Measurements from ENCODE around the gene HS6ST1.
A peak's percentile ranks its signal among the peaks of the same experiment; 100 is the strongest.
"Not testable (repeated sequence)": the region's sequence is repeated elsewhere in the genome, so short reads cannot be mapped to it uniquely, and the experiment has no call there.

Gene HS6ST1

GRCh38 chr2:128261245-128262128 is 57.2 kb downstream of the HS6ST1 start:
- Histone ChIP-seq H3K36me3 (ENCODE audit: control insufficient read depth, insufficient read depth, low read length) (no peaks in the 10 kb centered on the region), H3K4me3 (ENCODE audit: extremely low read depth, insufficient read depth, low read length, poor library complexity, severe bottlenecking) (no peak overlapping the region), H3K9me3 (ENCODE audit: control insufficient read depth, low read length) (no peaks in the 10 kb centered on the region), H3K27ac (ENCODE audit: low read depth, low read length, severe bottlenecking) (peak overlapping the region; percentile 96), H3K4me1 (ENCODE audit: control insufficient read depth, insufficient read depth, low read length, poor library complexity, severe bottlenecking) (peaks cover 19% of the 10 kb centered on the region)
- WGBS, 2 experiments (ENCODE audit: insufficient coverage in 2 of 2) = 74 to 79% methylated on average over 20 to 21 of the region's 26 CpGs

GRCh38 chr2:128260239-128261138 is 58.2 kb downstream of the HS6ST1 start:
- peaks cover 19% of the 10 kb centered on the region for H3K4me1 ChIP-seq (ENCODE audit: control insufficient read depth, insufficient read depth, low read length, poor library complexity, severe bottlenecking)
- no peak overlapping the region for H3K4me3 ChIP-seq (ENCODE audit: extremely low read depth, insufficient read depth, low read length, poor library complexity, severe bottlenecking)
- H3K9me3 ChIP-seq (ENCODE audit: control insufficient read depth, low read length) = no peaks in the 10 kb centered on the region
- 24 to 25% methylated on average over 22 to 23 of the region's 24 CpGs for WGBS, 2 experiments (ENCODE audit: insufficient coverage in 2 of 2)
- H3K36me3 ChIP-seq (ENCODE audit: control insufficient read depth, insufficient read depth, low read length) = no peaks in the 10 kb centered on the region
- H3K27ac ChIP-seq (ENCODE audit: low read depth, low read length, severe bottlenecking) = peak overlapping the region; percentile 96

- Histone ChIP-seq H3K9me3 (ENCODE audit: control insufficient read depth, low read length) (no peaks in the 10 kb centered on the region), H3K4me3 (ENCODE audit: extremely low read depth, insufficient read depth, low read length, poor library complexity, severe bottlenecking) (no peak overlapping the region), H3K36me3 (ENCODE audit: control insufficient read depth, insufficient read depth, low read length) (no peaks in the 10 kb centered on the region), H3K27ac (ENCODE audit: low read depth, low read length, severe bottlenecking) (no peak overlapping the region), H3K4me1 (ENCODE audit: control insufficient read depth, insufficient read depth, low read length, poor library complexity, severe bottlenecking) (peaks cover 19% of the 10 kb centered on the region)
- 93 to 95% methylated on average over 2 to 3 of the region's 5 CpGs for WGBS, 2 experiments (ENCODE audit: insufficient coverage in 2 of 2)
Observed at GRCh38 chr2:128259585-128259984, 59.1 kb downstream of the HS6ST1 start.

- no peak overlapping the region for H3K27ac ChIP-seq (ENCODE audit: low read depth, low read length, severe bottlenecking)
- no peak overlapping the region for H3K4me3 ChIP-seq (ENCODE audit: extremely low read depth, insufficient read depth, low read length, poor library complexity, severe bottlenecking)
- H3K36me3 ChIP-seq (ENCODE audit: control insufficient read depth, insufficient read depth, low read length) = no peaks in the 10 kb centered on the region
- H3K4me1 ChIP-seq (ENCODE audit: control insufficient read depth, insufficient read depth, low read length, poor library complexity, severe bottlenecking) = peaks cover 19% of the 10 kb centered on the region
- no peaks in the 10 kb centered on the region for H3K9me3 ChIP-seq (ENCODE audit: control insufficient read depth, low read length)
- 89 to 99% methylated on average over 6 of the region's 6 CpGs for WGBS, 2 experiments (ENCODE audit: insufficient coverage in 2 of 2)
Observed at GRCh38 chr2:128258218-128258617, 60.5 kb downstream of the HS6ST1 start.

GRCh38 chr2:128252501-128252900 is 66.2 kb downstream of the HS6ST1 start:
- Histone ChIP-seq H3K9me3 (ENCODE audit: control insufficient read depth, low read length) (no peaks in the 10 kb centered on the region), H3K4me1 (ENCODE audit: control insufficient read depth, insufficient read depth, low read length, poor library complexity, severe bottlenecking) (no peaks in the 10 kb centered on the region), H3K36me3 (ENCODE audit: control insufficient read depth, insufficient read depth, low read length) (no peaks in the 10 kb centered on the region), H3K4me3 (ENCODE audit: extremely low read depth, insufficient read depth, low read length, poor library complexity, severe bottlenecking) (no peak overlapping the region), H3K27ac (ENCODE audit: low read depth, low read length, severe bottlenecking) (no peak overlapping the region)
- WGBS, 2 experiments (ENCODE audit: insufficient coverage in 2 of 2) = 88 to 98% methylated on average over 3 to 6 of the region's 6 CpGs

GRCh38 chr2:128252086-128252485 is 66.6 kb downstream of the HS6ST1 start:
- H3K36me3 ChIP-seq (ENCODE audit: control insufficient read depth, insufficient read depth, low read length); H3K4me1 ChIP-seq (ENCODE audit: control insufficient read depth, insufficient read depth, low read length, poor library complexity, severe bottlenecking); H3K27ac ChIP-seq (ENCODE audit: low read depth, low read length, severe bottlenecking); H3K9me3 ChIP-seq (ENCODE audit: control insufficient read depth, low read length); H3K4me3 ChIP-seq (ENCODE audit: extremely low read depth, insufficient read depth, low read length, poor library complexity, severe bottlenecking): not testable (repeated sequence)
- WGBS, 2 experiments (ENCODE audit: insufficient coverage in 2 of 2) = 89 to 95% methylated on average over 5 to 6 of the region's 6 CpGs

- Histone ChIP-seq H3K4me3 (ENCODE audit: extremely low read depth, insufficient read depth, low read length, poor library complexity, severe bottlenecking) (no peak overlapping the region), H3K27ac (ENCODE audit: low read depth, low read length, severe bottlenecking) (no peak overlapping the region), H3K9me3 (ENCODE audit: control insufficient read depth, low read length) (no peaks in the 10 kb centered on the region), H3K4me1 (ENCODE audit: control insufficient read depth, insufficient read depth, low read length, poor library complexity, severe bottlenecking) (no peaks in the 10 kb centered on the region), H3K36me3 (ENCODE audit: control insufficient read depth, insufficient read depth, low read length) (no peaks in the 10 kb centered on the region)
- 70 to 84% methylated on average over 6 to 8 of the region's 8 CpGs for WGBS, 2 experiments (ENCODE audit: insufficient coverage in 2 of 2)
Observed at GRCh38 chr2:128250229-128251025, 68.2 kb downstream of the HS6ST1 start.

GRCh38 chr2:128249555-128249954 is 69.1 kb downstream of the HS6ST1 start:
- 83% methylated on average over 1 of the region's 2 CpGs; no CpG with 5 or more reads in 1 of the 2 experiments for WGBS, 2 experiments (ENCODE audit: insufficient coverage in 2 of 2)
- Histone ChIP-seq H3K36me3 (ENCODE audit: control insufficient read depth, insufficient read depth, low read length) (no peaks in the 10 kb centered on the region), H3K27ac (ENCODE audit: low read depth, low read length, severe bottlenecking) (no peak overlapping the region), H3K9me3 (ENCODE audit: control insufficient read depth, low read length) (no peaks in the 10 kb centered on the region), H3K4me1 (ENCODE audit: control insufficient read depth, insufficient read depth, low read length, poor library complexity, severe bottlenecking) (no peaks in the 10 kb centered on the region), H3K4me3 (ENCODE audit: extremely low read depth, insufficient read depth, low read length, poor library complexity, severe bottlenecking) (no peak overlapping the region)

GRCh38 chr2:128245813-128246212 is 72.9 kb downstream of the HS6ST1 start:
- Histone ChIP-seq H3K4me3 (ENCODE audit: extremely low read depth, insufficient read depth, low read length, poor library complexity, severe bottlenecking) (no peak overlapping the region), H3K27ac (ENCODE audit: low read depth, low read length, severe bottlenecking) (no peak overlapping the region), H3K4me1 (ENCODE audit: control insufficient read depth, insufficient read depth, low read length, poor library complexity, severe bottlenecking) (no peaks in the 10 kb centered on the region), H3K36me3 (ENCODE audit: control insufficient read depth, insufficient read depth, low read length) (no peaks in the 10 kb centered on the region), H3K9me3 (ENCODE audit: control insufficient read depth, low read length) (no peaks in the 10 kb centered on the region)

GRCh38 chr2:128241896-128242295 is 76.8 kb downstream of the HS6ST1 start:
- Histone ChIP-seq H3K4me1 (ENCODE audit: control insufficient read depth, insufficient read depth, low read length, poor library complexity, severe bottlenecking) (no peaks in the 10 kb centered on the region), H3K4me3 (ENCODE audit: extremely low read depth, insufficient read depth, low read length, poor library complexity, severe bottlenecking) (no peak overlapping the region), H3K9me3 (ENCODE audit: control insufficient read depth, low read length) (no peaks in the 10 kb centered on the region), H3K36me3 (ENCODE audit: control insufficient read depth, insufficient read depth, low read length) (no peaks in the 10 kb centered on the region), H3K27ac (ENCODE audit: low read depth, low read length, severe bottlenecking) (no peak overlapping the region)
- 62 to 83% methylated on average over 3 of the region's 3 CpGs for WGBS, 2 experiments (ENCODE audit: insufficient coverage in 2 of 2)
